Activated CD4-positive, alpha-beta memory T cell treated with anti-CD3 and anti-CD28 coated beads, Interleukin-2, amount 10 ng/mL, durations not matched to agents 7 days and 5 days (primary cell): ENCODE data around the gene ALK. TPM values are rescaled to one million over a fixed set of nuclear protein-coding genes. Genes with fewer than 3 reads are reported as not detected.

ENCODE experiments used
- CTCF ChIA-PET: fragments of 350-600 bp; sonication (Branson Sonifier 250); formaldehyde crosslinking; loops from one replicate; lab custom pipeline; 2021; ENCODE audit warnings: antibody characterized with exemption, inconsistent platforms; lab: Charles Lee
- POLR2A ChIA-PET: fragments of 350-600 bp; sonication (Branson Sonifier 250); formaldehyde crosslinking; loops from one replicate; lab custom pipeline; 2021; ENCODE audit warnings: antibody characterized with exemption; lab: Charles Lee
- DNase-seq: peaks from one replicate; pipeline ENCODE4 v3.0.0-alpha.2; 2020
- H3K27ac Mint-ChIP-seq: one replicate; pipeline ENCODE4 v1.8.0; 2021; ENCODE audit warnings: mild to moderate bottlenecking, mixed read lengths
- H3K27me3 Mint-ChIP-seq: one replicate; pipeline ENCODE4 v1.8.0; 2021; ENCODE audit warnings: mixed read lengths
- H3K36me3 Mint-ChIP-seq: one replicate; pipeline ENCODE4 v1.8.0; 2021; ENCODE audit warnings: low read depth, mixed read lengths
- H3K4me1 Mint-ChIP-seq: one replicate; pipeline ENCODE4 v1.8.0; 2021; ENCODE audit warnings: mixed read lengths
- H3K4me3 Mint-ChIP-seq: one replicate; pipeline ENCODE4 v1.8.0; 2021; ENCODE audit warnings: mild to moderate bottlenecking, mixed read lengths
- H3K9me3 Mint-ChIP-seq: one replicate; pipeline ENCODE4 v1.8.0; 2021; ENCODE audit warnings: mixed read lengths
- total RNA-seq, 2 experiments: library from RNA; stranded (reverse); gene quantifications; one replicate each; pipeline ENCODE4 v1.2.3, GENCODE V29; 2021

ALK gene
- total RNA-seq, 2 experiments from 2014 or later, result not detected

DNA sequence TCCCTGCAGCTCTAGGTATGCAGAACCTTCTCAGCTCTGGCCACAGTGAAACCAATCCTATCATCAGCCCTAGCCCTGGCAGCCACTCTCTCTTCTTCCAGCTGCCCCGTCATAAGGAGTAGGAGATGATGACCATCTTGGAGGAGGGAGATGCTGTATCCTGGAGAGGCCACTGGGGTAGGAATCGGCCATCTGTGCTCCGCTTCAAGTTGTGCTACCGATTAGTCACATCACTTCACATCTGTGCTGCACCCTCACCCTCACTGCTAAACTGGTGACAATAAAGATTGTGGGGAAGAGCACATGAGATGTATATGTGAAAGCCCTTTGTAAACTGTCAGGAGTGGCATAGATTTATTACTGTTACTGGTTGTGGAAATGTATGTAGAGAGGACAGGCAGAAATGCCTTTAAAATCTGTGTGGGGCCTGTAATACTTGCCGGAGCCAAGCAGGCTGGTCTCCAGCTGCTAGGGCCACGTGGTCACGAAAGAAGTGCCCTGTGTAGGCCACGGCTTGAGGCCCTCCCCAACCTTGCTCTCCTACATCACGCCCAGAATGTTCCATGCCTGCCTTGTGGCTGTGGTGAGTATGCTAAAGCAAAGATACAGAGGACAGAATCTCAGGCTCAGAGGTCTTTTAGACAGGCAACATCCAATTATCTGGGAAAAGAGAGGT lies 569.3 kb downstream of the ALK start:
- ChIA-PET CTCF (no interaction called here), POLR2A (no interaction called here)
- no peaks in the 10 kb centered on the region for H3K4me1 Mint-ChIP-seq
- no peak overlapping the region for H3K4me3 Mint-ChIP-seq
- H3K9me3 Mint-ChIP-seq, result no peaks in the 10 kb centered on the region
- no peak for DNase-seq
- H3K27ac Mint-ChIP-seq, result no peak overlapping the region
- H3K36me3 Mint-ChIP-seq, result no peaks in the 10 kb centered on the region
- H3K27me3 Mint-ChIP-seq, result peaks cover 11% of the 10 kb centered on the region

DNA sequence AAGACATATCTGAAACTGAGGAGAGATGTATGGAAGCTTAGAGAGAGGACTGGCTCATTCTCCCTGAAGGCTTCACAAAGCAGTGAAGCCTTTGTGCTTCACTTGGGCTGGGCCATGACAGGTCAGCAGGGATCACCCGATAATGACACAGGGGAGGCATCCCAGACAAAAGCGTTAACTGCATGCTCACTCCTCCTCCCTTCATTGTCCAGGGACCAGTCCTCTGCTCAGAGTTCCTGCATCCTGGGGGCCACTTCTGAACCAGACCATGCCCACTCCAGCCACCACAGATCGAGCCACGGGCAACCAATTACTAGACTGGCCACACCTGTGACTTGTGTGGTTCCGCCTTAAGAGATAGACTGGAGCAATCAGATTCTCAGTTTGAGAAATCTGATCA lies 570.1 kb downstream of the ALK start:
- Mint-ChIP-seq H3K27ac (no peak overlapping the region), H3K27me3 (peaks cover 18% of the 10 kb centered on the region), H3K9me3 (no peaks in the 10 kb centered on the region), H3K4me1 (no peaks in the 10 kb centered on the region), H3K4me3 (no peak overlapping the region), H3K36me3 (no peaks in the 10 kb centered on the region)
- POLR2A ChIA-PET, result no interaction called here
- CTCF ChIA-PET, result no interaction called here
- DNase-seq, result no peak

DNA sequence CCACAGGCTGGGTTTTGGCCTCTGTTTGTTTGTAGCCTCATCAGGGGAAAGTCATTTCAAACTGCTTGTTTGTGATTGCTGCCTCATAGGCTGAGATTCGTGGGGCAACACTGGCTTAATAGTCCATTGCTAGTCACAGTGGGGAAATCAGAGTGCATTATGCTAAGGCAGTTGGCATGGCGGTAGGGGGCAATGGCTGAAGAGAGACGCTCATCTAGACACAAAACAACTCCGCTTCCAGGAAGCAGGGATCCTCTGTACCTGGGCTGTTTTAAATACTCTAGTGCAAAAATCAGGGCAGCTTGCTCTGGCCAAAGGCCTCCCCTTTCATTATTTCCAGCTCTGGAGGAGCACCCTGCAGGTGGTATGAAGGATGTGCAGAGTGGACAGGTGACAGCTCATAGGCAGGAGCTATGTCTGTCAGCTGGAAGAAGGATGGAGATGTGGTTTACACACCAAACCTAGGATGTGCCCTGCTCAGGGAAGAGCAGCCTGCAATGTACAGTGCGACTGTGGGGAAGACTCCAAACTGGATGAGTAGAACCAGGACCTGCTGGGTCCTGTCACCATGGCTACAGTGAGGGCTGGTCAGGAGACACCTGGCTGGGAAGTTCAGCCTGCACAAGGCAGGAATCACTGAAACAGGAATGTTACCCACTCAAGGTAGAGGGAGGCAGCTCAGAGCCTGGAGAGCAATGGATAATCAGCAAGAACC lies 571.9 kb downstream of the ALK start:
- Mint-ChIP-seq H3K27ac (no peak overlapping the region), H3K4me1 (no peaks in the 10 kb centered on the region), H3K4me3 (no peak overlapping the region), H3K9me3 (no peaks in the 10 kb centered on the region), H3K36me3 (no peaks in the 10 kb centered on the region), H3K27me3 (peaks cover 26% of the 10 kb centered on the region)
- no peak for DNase-seq
- POLR2A ChIA-PET, result no interaction called here
- CTCF ChIA-PET, result no interaction called here

DNA sequence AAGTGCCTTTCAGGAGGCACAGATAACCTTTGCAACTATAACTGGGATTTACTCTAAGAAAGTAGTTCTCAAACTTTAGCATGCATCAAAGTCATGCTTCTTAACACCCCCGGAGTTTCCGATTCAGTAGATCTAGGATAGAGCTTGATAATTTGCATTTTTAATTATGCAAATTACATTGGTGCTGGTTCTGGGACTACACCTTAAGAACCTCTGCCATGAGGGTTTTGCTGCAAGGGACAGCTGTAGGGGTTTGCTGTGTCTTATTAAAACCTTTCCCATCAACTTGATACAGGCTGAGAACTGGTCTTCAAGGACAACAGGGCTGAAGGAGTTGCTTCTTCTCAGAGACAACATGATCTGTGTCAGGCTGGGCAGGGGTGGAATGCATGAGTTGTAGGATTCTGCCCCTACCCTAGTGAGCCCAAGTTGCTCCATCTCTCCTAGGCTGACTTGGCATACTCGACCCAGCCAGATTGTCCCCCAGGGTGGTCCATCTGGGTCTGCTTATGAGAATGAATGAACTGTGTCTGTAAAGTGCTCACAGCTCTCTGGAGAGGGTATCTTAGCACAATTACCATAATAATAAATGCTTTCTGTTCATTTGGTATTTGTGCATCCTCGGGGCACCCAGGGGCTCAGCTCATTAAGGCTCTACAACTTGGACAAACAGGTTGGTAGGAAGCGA lies 573.5 kb downstream of the ALK start:
- H3K4me1 Mint-ChIP-seq, result no peaks in the 10 kb centered on the region
- ChIA-PET POLR2A (no interaction called here), CTCF (interaction anchor here (0.9 kb wide), 2 partner anchors 28 to 39 kb away, joined by 3 read pairs; no protein-coding TSS in a partner anchor)
- H3K9me3 Mint-ChIP-seq, result no peaks in the 10 kb centered on the region
- peaks cover 26% of the 10 kb centered on the region for H3K27me3 Mint-ChIP-seq
- H3K36me3 Mint-ChIP-seq, result no peaks in the 10 kb centered on the region
- no peak overlapping the region for H3K4me3 Mint-ChIP-seq
- H3K27ac Mint-ChIP-seq, result no peak overlapping the region
- no peak for DNase-seq

DNA sequence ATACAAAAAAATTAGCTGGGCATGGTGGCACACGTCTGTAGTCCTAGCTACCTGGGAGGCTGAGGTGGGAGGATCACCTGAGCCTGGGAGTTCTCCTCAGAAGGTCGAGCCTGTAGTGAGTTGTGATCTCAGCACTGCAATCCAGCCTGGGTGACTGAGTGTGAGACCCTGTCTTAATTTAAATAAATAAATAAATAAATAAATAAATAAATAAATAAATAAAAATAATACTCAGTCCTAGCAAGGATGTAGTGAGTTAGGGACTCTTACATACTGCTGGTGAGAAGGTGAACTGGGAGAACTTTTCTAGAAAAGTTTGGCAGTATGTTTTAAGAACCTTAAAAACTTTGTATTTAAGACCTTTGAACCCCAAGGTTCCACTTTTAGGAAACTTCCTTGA lies 576.1 kb downstream of the ALK start:
- Mint-ChIP-seq H3K4me1 (no peaks in the 10 kb centered on the region), H3K4me3 (no peak overlapping the region), H3K36me3 (no peaks in the 10 kb centered on the region), H3K27ac (no peak overlapping the region), H3K27me3 (peaks cover 31% of the 10 kb centered on the region), H3K9me3 (no peaks in the 10 kb centered on the region)
- ChIA-PET POLR2A (no interaction called here), CTCF (interaction anchor here (1.9 kb wide), 1 partner anchor 36 kb away, joined by 6 read pairs; no protein-coding TSS in a partner anchor)
- DNase-seq, result no peak

DNA sequence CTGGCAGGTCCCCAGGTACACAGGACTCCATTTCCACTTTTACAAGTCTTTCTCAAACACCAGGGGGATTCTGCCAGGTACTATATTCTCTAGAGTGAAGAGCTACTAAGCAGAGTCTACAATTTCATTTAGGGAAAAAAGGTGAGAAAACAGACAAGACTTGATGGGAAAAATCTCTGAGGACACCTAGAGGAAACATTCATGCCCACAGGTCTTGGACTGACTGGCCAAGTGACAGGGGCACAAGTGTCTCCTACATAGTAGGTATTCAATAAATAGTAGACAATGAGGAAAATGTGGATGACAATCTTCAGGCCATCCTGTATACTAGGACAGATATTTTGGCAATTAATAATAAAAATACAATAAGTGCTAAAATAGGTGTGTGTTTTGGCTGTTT lies 577.6 kb downstream of the ALK start:
- no peak overlapping the region for H3K4me3 Mint-ChIP-seq
- no peaks in the 10 kb centered on the region for H3K4me1 Mint-ChIP-seq
- no peak for DNase-seq
- H3K27me3 Mint-ChIP-seq, result peaks cover 34% of the 10 kb centered on the region
- no peaks in the 10 kb centered on the region for H3K36me3 Mint-ChIP-seq
- H3K9me3 Mint-ChIP-seq, result no peaks in the 10 kb centered on the region
- no peak overlapping the region for H3K27ac Mint-ChIP-seq
- ChIA-PET POLR2A (no interaction called here), CTCF (interaction anchor here (1.9 kb wide), 1 partner anchor 35 kb away, joined by 6 read pairs; no protein-coding TSS in a partner anchor)

GRCh38 chr2:29336341-29337241 lies 584.8 kb downstream of the ALK start:
- no peaks in the 10 kb centered on the region for H3K4me1 Mint-ChIP-seq
- H3K27ac Mint-ChIP-seq, result no peak overlapping the region
- DNase-seq, result no peak
- no peak overlapping the region for H3K4me3 Mint-ChIP-seq
- H3K9me3 Mint-ChIP-seq, result no peaks in the 10 kb centered on the region
- no peaks in the 10 kb centered on the region for H3K36me3 Mint-ChIP-seq
- ChIA-PET POLR2A (no interaction called here), CTCF (interaction anchor here (1.1 to 1.2 kb wide), 2 partner anchors 8 to 27 kb away, joined by 3 to 4 read pairs; no protein-coding TSS in a partner anchor)
- peaks cover 9% of the 10 kb centered on the region for H3K27me3 Mint-ChIP-seq

DNA sequence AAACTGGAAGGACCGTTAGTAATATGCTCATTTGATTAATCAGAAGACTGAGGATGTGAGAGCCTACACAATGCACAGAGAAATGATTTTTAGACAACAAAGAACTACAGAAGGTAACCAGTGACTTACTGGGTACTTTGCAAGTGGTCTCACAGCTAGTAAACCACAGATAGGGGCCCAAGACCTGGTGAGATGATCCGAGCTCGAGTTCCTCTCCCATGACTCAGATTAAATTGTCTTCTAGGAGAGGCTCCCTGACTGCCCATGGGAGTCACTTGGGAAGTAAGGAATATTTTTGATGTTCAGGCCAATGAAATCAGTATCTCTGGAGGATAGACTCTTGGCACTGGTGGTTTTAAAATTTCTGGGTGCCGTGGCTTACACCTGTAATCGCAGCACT lies 586.0 kb downstream of the ALK start:
- H3K27me3 Mint-ChIP-seq, result peaks cover 7% of the 10 kb centered on the region
- H3K4me1 Mint-ChIP-seq, result no peaks in the 10 kb centered on the region
- H3K4me3 Mint-ChIP-seq, result no peak overlapping the region
- ChIA-PET POLR2A (no interaction called here), CTCF (no interaction called here)
- H3K36me3 Mint-ChIP-seq, result no peaks in the 10 kb centered on the region
- no peaks in the 10 kb centered on the region for H3K9me3 Mint-ChIP-seq
- H3K27ac Mint-ChIP-seq, result no peak overlapping the region
- DNase-seq, result no peak

DNA sequence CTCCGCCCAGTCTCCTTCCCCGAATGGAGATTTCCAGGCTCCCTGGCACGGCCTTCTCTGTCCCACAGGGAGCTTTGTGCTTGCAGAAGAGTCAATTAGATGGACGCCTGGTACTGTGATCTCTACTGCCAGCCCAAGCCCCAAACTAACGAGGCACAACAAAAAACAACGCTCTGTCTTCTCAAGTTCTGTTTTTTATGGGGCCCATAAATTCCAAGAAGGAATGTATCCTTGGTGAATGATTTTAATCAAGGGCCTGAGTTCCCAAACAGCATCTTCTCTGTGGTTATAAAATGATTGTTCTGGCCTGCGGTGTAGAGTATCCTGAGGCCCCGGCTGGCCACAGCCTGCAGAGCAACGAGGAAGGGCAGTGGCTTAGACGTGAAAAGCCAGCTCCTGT lies 586.7 kb downstream of the ALK start:
- Mint-ChIP-seq H3K4me1 (no peaks in the 10 kb centered on the region), H3K27me3 (peaks cover 7% of the 10 kb centered on the region), H3K9me3 (no peaks in the 10 kb centered on the region), H3K27ac (no peak overlapping the region), H3K36me3 (no peaks in the 10 kb centered on the region), H3K4me3 (no peak overlapping the region)
- no peak for DNase-seq
- CTCF ChIA-PET, result no interaction called here
- POLR2A ChIA-PET, result no interaction called here

DNA sequence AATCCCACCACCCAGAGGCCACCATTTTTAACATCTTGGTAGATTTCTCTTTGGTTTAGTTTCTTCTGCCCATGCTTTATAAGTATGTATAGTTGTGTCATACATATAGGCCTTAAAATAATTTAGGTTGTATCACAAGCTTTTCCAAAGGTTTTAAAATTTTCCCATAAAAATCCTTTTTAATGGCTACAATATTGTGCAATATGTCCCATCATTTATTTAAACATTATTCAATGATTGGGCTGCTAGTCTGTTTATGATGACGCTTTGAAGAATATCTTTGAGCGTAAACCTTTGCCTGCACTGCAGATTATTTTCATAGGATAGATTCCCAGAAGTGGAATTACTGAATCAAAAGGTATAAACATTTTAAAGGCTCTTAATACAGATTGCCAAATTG lies 588.8 kb downstream of the ALK start:
- POLR2A ChIA-PET, result no interaction called here
- H3K4me1 Mint-ChIP-seq, result no peaks in the 10 kb centered on the region
- H3K36me3 Mint-ChIP-seq, result no peaks in the 10 kb centered on the region
- H3K4me3 Mint-ChIP-seq, result no peak overlapping the region
- DNase-seq, result no peak
- CTCF ChIA-PET, result interaction anchor here (1.1 to 1.5 kb wide), 3 partner anchors 10 to 23 kb away, joined by 3 to 4 read pairs (median 3); no protein-coding TSS in a partner anchor
- no peak overlapping the region for H3K27ac Mint-ChIP-seq
- H3K9me3 Mint-ChIP-seq, result no peaks in the 10 kb centered on the region
- peaks cover 7% of the 10 kb centered on the region for H3K27me3 Mint-ChIP-seq

GRCh38 chr2:29329899-29330298 lies 591.5 kb downstream of the ALK start:
- peaks cover 14% of the 10 kb centered on the region for H3K27me3 Mint-ChIP-seq
- H3K4me1 Mint-ChIP-seq, result peaks cover 15% of the 10 kb centered on the region
- no peak overlapping the region for H3K27ac Mint-ChIP-seq
- no peak for DNase-seq
- ChIA-PET POLR2A (no interaction called here), CTCF (interaction anchor here (1.0 to 2.4 kb wide), 4 partner anchors 15 to 21 kb away, joined by 3 to 12 read pairs (median 8); no protein-coding TSS in a partner anchor)
- no peaks in the 10 kb centered on the region for H3K36me3 Mint-ChIP-seq
- no peaks in the 10 kb centered on the region for H3K9me3 Mint-ChIP-seq
- no peak overlapping the region for H3K4me3 Mint-ChIP-seq

GRCh38 chr2:29326926-29327325 lies 594.5 kb downstream of the ALK start:
- Mint-ChIP-seq H3K27ac (no peak overlapping the region), H3K4me1 (peaks cover 33% of the 10 kb centered on the region), H3K27me3 (peaks cover 16% of the 10 kb centered on the region), H3K36me3 (no peaks in the 10 kb centered on the region), H3K4me3 (no peak overlapping the region), H3K9me3 (no peaks in the 10 kb centered on the region)
- CTCF ChIA-PET, result interaction anchor here (3.1 kb wide), 1 partner anchor 18 kb away, joined by 23 read pairs; no protein-coding TSS in a partner anchor
- DNase-seq, result no peak
- POLR2A ChIA-PET, result no interaction called here
